Measurements from ENCODE around the gene ZNRF1.

DNA sequence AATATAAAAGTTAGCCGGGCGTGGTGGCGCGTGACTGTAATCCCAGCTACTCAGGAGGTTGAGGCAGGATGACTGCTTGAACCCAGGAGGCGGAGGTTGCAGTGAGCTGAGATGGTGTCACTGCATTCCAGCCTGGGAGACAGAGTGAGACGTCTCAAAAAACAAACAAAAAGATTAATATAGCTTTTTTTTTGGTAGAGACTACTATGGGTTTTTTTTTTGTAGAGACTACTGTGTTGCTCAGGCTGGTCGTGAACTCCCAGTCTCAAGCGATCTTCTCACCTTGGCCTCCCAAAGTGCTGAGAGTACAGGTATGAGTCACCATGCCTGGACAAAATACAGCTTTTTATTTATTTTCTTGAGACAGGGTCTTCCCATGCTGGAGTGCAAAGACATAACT lies 20.2 kb downstream of the ZNRF1 start:
- TF ChIP-seq CTCF (IDR thresholded peaks at IDR 0.05) (no peak), POLR2A (IDR thresholded peaks at IDR 0.05) (no peak)

Data from heart left ventricle (tissue), 13 donors.